Measurements from ENCODE around the gene KCTD11.
"Not testable (repeated sequence)": the region's sequence is repeated elsewhere in the genome, so short reads cannot be mapped to it uniquely, and the experiment has no call there.

DNA sequence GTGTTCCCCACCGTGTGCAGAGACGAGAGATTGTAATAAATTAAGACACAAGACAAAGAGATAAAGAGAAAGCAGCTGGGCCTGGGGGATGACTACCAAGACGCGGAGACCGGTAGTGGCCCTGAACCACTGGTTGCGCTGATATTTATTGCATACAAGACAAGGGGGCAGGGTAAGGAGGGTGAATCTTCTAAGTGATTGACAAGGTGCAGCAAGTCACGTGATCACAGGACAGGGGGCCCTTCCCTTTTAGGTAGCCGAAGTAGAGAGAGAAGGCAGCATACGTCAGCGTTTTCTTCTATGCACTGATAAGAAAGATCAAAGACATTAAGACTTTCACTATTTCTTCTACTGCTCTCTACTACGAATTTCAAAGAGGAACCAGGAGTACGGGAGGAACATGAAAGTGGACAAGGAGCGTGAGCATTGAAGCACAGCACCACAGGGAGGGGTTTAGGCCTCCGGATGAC is 19.3 kb upstream of the KCTD11 start:
- TF ChIP-seq, protein P1, sequence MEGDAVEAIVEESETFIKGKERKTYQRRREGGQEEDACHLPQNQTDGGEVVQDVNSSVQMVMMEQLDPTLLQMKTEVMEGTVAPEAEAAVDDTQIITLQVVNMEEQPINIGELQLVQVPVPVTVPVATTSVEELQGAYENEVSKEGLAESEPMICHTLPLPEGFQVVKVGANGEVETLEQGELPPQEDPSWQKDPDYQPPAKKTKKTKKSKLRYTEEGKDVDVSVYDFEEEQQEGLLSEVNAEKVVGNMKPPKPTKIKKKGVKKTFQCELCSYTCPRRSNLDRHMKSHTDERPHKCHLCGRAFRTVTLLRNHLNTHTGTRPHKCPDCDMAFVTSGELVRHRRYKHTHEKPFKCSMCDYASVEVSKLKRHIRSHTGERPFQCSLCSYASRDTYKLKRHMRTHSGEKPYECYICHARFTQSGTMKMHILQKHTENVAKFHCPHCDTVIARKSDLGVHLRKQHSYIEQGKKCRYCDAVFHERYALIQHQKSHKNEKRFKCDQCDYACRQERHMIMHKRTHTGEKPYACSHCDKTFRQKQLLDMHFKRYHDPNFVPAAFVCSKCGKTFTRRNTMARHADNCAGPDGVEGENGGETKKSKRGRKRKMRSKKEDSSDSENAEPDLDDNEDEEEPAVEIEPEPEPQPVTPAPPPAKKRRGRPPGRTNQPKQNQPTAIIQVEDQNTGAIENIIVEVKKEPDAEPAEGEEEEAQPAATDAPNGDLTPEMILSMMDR (IDR thresholded peaks at IDR 0.05) = not testable (repeated sequence)
- TF ChIP-seq POLR2A (IDR thresholded peaks at IDR 0.05) = not testable (repeated sequence)

All from lower leg skin (tissue), 3 donors.